ENCODE data around the gene F8A2. TPM values are rescaled to one million over a fixed set of nuclear protein-coding genes. Genes with fewer than 3 reads are reported as not detected.

The F8A2 gene
- total RNA-seq, 4 donors from 2014 or later = not detected

- ATAC-seq (ENCODE audit: low FRiP score) (no peak), DNase-seq (ENCODE audit: low spot score) (no peak)
- TF ChIP-seq CTCF (IDR thresholded peaks at IDR 0.05) = no peak
Observed at GRCh38 chrX:155406429-155406828, 24.5 kb downstream of the F8A2 start.

GRCh38 chrX:155417769-155418168 lies 35.9 kb downstream of the F8A2 start:
- no peak for ATAC-seq (ENCODE audit: low FRiP score)
- DNase-seq (ENCODE audit: low spot score) = no peak
- TF ChIP-seq CTCF (IDR thresholded peaks at IDR 0.05) = no peak

Small RNA genes within 50 kb of the gene (small RNA-seq; reads per million reads assigned to genes)
- gene MIR1184-2 = not detected

Other genes starting within 250 kb of the F8A2 start
- 10 to 100 TPM; 22.2 to 30.4 (median 25.7) TPM for gene VBP1, start 165.6 kb upstream of the F8A2 start, total RNA-seq
- under 1 TPM; 0.19 to 0.37 (median 0.28) TPM for gene RAB39B, start 117.6 kb upstream of the F8A2 start, total RNA-seq
- gene CLIC2, start 47.5 kb upstream of the F8A2 start, total RNA-seq = 10 to 100 TPM; 17.2 to 61.8 (median 17.4) TPM
- 10 to 100 TPM in 2 of 4 donors, 1 to 10 TPM in 2; 8.4 to 13.9 (median 11.2) TPM for gene F8A3, start 76.5 kb downstream of the F8A2 start, total RNA-seq
- gene SPRY3, start 230.5 kb downstream of the F8A2 start, total RNA-seq = 1 to 10 TPM; 1.3 to 5.2 (median 1.6) TPM
- gene TMLHE, start 230.9 kb downstream of the F8A2 start, total RNA-seq = 10 to 100 TPM; 14.1 to 22.7 (median 16.2) TPM